HG02571 (cell line): ENCODE measurements around the gene DSTYK.

Experiments used
- ATAC-seq: cut with Tn5 transposase; IDR thresholded peaks from one replicate; pipeline ENCODE4 v1.9.1; 2021; ENCODE audit warnings: mild to moderate bottlenecking, moderate library complexity; ENCODE audit not compliant: unreplicated experiment

DSTYK gene, protein sequence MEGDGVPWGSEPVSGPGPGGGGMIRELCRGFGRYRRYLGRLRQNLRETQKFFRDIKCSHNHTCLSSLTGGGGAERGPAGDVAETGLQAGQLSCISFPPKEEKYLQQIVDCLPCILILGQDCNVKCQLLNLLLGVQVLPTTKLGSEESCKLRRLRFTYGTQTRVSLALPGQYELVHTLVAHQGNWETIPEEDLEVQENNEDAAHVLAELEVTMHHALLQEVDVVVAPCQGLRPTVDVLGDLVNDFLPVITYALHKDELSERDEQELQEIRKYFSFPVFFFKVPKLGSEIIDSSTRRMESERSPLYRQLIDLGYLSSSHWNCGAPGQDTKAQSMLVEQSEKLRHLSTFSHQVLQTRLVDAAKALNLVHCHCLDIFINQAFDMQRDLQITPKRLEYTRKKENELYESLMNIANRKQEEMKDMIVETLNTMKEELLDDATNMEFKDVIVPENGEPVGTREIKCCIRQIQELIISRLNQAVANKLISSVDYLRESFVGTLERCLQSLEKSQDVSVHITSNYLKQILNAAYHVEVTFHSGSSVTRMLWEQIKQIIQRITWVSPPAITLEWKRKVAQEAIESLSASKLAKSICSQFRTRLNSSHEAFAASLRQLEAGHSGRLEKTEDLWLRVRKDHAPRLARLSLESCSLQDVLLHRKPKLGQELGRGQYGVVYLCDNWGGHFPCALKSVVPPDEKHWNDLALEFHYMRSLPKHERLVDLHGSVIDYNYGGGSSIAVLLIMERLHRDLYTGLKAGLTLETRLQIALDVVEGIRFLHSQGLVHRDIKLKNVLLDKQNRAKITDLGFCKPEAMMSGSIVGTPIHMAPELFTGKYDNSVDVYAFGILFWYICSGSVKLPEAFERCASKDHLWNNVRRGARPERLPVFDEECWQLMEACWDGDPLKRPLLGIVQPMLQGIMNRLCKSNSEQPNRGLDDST

GRCh38 chr1:205211169-205211838, at the start of gene DSTYK:
Gene DSTYK (minus strand): TSS chr1:205211702. CDS start chr1:205211535, 167 bp downstream.
- ATAC-seq = peak; percentile 87

DNA sequence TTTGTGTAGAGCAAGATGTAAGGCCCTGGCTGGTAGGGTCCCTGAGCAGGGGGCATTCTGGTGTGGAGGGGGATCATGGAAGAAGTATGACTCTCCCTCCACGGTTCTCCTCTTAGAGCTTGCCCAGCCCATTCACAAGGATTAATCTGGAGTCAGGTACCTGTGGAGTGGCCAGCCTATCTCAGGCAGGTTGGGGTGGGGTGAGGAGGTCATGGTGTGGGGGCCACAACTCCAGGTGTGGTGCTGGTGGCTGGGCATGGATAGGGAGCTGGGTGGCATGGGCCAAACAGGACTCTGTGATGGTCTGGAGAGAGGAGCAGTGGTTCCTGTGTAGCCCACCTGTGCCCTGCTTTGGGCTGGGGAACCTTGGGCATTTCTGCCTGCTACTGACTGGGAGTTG, 48.5 kb upstream of the DSTYK start:
- ATAC-seq = no peak

DNA sequence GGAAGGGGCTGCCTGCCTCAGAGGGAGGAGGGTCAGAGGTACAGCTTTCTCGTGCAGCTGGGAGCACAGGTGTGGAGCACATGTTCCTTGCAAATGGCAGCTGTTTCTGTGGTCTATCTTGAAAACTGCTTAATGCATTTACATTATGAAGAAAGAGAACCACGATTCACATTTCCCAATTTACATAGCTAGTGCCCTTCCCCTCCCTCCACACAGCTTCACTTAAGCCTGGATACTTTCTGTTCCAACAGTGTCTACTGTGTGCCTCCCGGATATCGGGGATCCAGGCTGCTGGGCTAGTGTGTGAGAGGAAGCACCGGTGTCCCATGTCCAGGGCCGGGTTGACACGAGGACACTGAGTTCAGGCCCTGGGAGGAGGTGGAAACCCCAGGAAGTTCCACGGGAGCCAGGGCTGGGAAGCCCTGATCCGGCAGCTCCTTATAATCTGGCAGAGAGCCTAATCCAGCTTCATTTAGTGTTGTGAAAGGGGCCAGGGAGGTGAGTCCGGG, 47.9 kb upstream of the DSTYK start:
- no peak for ATAC-seq

- no peak for ATAC-seq
Measured at GRCh38 chr1:205258719-205259118, 47.2 kb upstream of the DSTYK start.

- no peak for ATAC-seq
Measured at GRCh38 chr1:205258261-205258691, 46.8 kb upstream of the DSTYK start.

DNA sequence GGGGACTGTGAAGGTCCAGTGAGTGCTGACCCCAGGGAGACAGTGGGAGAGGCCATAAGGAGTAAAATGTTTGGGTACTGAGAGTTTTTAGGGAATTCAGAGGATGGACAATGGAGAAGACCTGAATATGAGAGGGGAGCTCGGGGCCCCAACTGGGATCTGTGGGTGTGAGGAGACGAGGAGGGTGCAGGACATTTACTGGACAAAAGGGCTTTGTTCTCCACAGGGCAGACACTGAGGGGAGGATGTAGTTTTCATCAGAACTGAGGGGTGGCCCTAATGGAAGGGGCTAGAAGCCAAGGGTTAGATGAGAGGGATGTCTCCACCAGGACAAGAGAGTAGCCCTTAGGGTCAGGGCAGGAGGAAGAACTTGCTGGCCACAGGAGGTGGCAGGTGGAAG, 46.2 kb upstream of the DSTYK start:
- no peak for ATAC-seq

DNA sequence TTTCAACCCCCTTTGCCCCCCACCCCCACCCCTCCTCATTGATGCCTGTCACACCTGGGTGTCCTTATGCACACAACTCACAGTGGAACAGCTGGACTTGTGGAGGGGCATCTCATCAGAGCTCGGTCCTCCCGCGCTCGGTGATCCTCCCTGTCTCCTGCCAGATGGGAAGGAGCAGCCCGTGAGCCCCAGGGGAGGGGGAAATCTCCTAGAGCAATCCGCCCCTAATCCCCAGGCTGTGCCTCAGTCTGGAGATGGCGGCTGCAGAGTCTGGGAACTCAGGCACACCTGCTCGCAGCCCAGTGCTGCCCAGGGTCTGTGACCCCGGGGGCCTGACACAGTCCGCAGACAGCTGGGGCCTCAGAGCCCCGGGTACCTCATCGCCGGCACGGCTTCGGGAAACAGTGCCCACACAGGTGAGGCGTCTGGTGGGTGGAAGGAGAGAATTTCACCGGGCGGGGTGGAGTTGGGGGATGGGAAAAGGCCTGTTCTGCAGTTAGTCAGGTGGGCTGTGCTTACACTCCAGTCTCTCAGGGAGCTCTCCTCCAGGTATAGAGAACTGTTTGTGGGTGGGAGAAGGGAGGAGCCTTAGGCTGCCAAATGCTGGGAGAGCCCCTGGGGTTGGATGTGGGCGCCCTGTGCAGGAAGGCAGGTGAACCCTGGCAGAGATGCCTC, 45.6 kb upstream of the DSTYK start:
- no peak for ATAC-seq

GRCh38 chr1:205255941-205256780, 44.7 kb upstream of the DSTYK start:
- ATAC-seq = no peak

DNA sequence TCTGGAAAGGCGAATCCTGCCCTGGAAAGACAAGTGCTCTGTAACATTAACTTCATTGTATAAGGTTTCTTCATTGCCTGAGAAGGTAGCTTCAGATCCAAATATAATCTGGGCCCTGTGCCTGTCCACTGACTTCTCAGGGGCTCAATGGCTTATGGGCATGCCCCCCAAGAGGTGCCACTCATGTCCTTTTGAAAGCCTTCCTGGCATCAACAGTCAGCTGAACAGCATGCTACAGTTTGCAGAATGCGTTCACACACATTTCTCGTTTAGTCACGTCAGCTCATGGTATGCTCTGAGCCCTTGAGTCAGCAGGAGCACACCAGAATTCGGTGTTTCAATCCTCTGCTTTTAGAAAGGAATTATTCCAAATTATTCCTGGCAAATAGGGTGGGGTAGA, 40.1 kb upstream of the DSTYK start:
- no peak for ATAC-seq

DNA sequence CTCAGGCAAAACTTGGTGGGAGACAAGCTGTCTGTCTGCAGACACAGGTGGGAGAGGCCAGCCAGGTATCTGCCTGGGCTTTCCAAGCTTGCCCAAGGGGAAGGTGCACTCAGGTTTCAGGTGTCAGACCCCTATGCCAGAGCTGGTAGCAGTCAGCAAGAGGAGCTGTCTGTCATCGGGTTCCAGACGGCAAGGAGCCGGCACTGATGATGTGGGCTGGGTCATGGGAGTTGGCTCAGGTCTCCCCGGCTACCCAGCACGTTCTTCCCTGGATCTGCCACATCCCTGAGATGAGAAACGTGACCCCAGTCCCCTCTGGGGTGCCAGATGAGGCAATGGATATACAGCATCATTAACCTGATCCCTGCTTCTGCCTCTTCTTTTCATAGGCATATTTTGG, 39.2 kb upstream of the DSTYK start:
- ATAC-seq = no peak

DNA sequence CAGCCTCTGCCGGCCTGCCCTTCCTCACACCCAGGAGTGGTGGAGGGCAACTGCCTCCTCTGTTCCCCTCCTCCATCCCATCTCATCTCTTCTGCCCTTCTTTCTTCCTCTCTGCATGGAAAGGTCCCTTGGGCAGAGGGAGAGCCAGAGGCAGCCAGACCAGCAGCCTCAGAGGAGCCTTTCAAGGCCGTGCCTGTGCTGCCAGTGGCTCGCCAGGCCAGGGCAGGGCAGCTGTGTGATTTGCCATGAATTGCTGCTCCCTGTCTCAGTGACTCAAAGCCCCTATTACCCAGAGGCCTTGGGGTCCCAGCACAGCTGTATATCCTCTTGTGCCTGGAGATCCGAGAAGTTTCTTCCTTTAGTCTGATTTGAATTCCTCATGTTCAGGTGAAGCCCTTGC, 38.1 kb upstream of the DSTYK start:
- no peak for ATAC-seq

DNA sequence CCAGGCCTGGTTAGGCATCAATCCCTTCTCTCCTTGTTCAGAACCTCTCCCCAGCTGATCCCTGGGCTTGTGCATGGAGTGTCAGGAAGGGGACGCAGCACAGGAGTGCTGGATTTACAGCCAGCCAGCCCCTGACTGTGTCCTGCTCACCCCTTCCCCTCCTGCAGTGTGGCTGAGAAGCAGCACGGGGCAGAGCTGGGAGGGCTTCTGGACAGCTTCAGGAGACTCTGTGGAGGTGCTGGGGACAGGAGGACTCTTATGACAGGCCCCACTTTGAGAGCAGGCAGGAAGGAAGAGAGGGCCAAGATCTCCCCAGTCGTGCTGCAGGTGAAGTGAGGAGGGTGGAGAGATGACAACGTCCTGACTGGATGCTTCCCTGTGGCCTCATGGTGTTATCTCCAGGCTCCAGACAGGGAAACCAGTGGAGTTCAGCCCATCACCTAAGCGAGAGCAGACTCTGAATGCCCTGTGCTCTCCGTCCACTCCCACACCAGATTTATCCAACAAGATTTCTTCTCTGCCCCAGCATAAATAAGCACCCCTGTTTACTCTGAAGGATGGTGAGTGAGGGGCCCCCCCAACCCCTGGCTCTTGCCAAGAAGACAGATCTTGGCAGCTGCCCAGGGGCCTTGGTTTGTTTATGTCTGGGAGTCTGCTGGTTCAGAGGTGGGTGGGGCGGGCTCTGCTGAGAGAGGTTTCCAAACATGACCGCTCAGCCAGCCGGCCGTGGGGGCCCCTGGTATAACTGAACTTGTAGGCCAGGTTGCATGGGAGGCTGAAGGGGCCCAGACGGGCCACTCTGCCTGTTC, 37.5 kb upstream of the DSTYK start:
- ATAC-seq = no peak

DNA sequence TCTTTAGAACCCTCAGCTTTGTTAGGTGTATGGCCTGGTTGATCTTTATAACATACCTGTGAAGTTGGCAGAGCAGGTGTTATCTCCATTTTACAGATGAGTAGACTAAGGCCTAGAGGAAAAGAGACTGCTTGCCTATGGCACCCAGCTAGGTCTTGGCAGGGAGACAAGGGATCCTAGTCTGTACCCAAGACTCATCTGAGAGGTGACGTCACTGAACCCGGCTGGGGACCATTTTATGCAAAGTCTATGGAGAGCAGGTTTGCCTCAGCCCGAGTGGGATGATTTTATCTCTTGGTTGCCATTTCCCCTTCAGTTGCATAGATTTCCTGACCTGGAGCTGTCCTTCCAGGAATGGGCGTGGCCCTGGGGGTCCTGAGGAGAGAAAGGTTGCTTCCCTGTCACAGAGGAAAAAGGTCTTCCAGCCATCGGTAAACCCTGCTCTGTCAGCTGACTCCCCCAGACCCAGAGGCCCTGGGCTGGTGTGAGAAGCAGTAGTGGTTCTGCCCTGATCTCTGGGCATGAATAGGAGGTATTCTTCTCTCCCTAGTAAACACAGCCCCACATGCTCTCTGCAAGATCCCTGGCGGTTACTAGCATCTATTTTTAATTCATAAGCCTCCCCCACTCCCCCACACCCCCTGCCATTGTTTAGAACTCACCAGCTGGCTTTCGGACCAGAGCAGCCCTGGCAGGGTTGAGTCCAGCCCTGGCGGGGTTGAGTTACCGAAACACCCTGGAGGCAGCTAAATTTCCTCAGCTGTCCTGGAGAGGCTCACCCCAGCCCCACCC, 35.8 kb upstream of the DSTYK start:
- no peak for ATAC-seq

- no peak for ATAC-seq
Measured at GRCh38 chr1:205246351-205247119, 35.0 kb upstream of the DSTYK start.

- no peak for ATAC-seq
Measured at GRCh38 chr1:205245096-205245495, 33.6 kb upstream of the DSTYK start.

GRCh38 chr1:205244384-205244783, 32.9 kb upstream of the DSTYK start:
- ATAC-seq = no peak
